HG03575 (cell line): ENCODE results near the gene TERC.
"Not testable (repeated sequence)": the region's sequence is repeated elsewhere in the genome, so short reads cannot be mapped to it uniquely, and the experiment has no call there.

Experiments
- ATAC-seq: cut with Tn5 transposase; IDR thresholded peaks from one replicate; pipeline ENCODE4 v1.9.1; 2021; ENCODE audit not compliant: unreplicated experiment, insufficient number of reproducible peaks, low FRiP score; ENCODE audit errors: extremely low read depth

TERC gene

GRCh38 chr3:169722724-169723123, 42.1 kb downstream of the TERC start:
- no peak for ATAC-seq

- not testable (repeated sequence) for ATAC-seq
Measured at GRCh38 chr3:169718415-169718814, 46.4 kb downstream of the TERC start.
